Measurements from ENCODE around the gene GOSR2.

The GOSR2 gene

DNA sequence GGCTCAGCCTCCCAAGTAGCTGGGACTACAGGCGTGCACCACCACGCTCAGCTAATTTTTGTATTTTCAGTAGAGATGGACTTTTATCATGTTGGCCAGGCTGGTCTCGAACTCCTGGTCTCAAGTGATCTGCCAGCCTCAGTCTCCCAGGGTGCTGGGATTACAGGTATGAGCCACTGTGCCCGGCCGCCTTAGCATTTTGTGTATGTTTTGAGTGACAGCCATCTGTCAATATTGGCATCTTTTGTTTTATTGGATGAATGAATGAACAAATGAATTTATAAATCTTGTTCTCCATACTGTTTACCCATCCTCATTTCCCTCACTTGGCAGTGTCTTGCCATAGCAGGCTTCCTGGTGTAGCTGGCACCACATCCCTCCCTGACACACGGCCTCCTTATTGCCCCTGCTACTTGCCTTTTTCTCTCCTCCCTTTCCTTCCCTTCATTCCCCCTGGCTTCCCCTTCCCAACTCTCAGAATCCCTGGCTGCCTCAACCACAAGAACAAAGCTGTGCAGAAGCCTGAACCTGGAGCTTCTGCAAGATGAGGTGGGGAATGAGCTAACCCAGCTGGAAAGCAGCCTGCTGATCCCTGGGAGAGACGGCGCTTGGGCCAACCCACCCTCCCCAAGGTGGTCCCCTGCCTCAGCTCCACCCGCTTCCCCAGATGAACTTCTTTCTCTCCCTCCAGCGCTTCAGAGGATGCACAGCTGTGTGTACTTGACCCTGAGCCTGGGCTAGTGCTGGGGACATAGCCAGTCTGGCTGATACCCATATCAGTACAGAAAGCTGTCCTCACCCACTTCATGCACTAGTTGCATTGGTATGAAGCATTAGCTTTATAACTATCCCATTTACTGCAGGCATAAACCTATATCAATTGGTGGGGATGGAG, 37.3 kb upstream of the GOSR2 start:
- no peak overlapping the region for H3K4me3 ChIP-seq (replicated peaks; ENCODE audit: low read depth, low read length)
- TF ChIP-seq, protein P1, sequence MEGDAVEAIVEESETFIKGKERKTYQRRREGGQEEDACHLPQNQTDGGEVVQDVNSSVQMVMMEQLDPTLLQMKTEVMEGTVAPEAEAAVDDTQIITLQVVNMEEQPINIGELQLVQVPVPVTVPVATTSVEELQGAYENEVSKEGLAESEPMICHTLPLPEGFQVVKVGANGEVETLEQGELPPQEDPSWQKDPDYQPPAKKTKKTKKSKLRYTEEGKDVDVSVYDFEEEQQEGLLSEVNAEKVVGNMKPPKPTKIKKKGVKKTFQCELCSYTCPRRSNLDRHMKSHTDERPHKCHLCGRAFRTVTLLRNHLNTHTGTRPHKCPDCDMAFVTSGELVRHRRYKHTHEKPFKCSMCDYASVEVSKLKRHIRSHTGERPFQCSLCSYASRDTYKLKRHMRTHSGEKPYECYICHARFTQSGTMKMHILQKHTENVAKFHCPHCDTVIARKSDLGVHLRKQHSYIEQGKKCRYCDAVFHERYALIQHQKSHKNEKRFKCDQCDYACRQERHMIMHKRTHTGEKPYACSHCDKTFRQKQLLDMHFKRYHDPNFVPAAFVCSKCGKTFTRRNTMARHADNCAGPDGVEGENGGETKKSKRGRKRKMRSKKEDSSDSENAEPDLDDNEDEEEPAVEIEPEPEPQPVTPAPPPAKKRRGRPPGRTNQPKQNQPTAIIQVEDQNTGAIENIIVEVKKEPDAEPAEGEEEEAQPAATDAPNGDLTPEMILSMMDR (IDR thresholded peaks at IDR 0.05; ENCODE audit: low read depth, low read length, missing control alignments), result no peak
- no peak for DNase-seq (ENCODE audit: extremely low read depth, low read depth)

DNA sequence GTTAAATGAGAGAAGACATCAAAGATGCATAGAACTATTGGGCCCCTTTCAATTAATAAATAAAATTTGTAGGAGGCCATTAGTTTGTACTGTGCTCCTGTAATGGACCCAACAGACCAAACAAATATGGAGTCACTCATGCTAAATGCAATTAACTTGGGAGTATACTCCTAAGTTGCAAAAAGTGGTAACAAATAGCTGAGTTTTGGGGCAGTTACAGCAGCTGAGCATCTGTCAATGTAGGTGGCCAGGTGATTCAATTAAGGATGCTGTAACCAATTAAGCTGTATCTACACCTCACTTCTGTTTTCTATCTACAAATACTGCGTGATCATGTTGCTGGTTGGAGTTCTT, 36.7 kb upstream of the GOSR2 start:
- H3K4me3 ChIP-seq (replicated peaks; ENCODE audit: low read depth, low read length), result no peak overlapping the region
- DNase-seq (ENCODE audit: extremely low read depth, low read depth), result no peak
- TF ChIP-seq, protein P1 (IDR thresholded peaks at IDR 0.05; ENCODE audit: low read depth, low read length, missing control alignments), result no peak

DNA sequence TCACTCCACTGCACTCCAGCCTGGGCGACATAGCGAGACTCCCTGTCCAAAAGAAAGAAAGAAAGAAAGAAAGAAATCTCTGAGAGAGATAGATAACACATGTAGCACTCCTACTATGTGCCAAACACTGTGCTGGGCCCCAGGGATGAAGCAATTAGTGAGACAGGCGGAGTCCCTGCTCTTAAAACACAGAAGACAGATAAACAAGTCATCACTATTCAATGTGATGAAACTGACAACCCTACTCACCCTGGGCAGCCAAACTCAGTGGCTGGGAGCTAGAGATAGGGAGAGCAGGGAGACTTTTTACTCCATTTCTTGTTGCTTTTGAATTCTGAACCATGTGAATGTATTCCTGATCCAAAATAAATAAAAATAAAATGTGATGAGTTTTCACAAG, 35.2 kb upstream of the GOSR2 start:
- TF ChIP-seq, protein P1 (IDR thresholded peaks at IDR 0.05; ENCODE audit: low read depth, low read length, missing control alignments), result no peak
- no peak for DNase-seq (ENCODE audit: extremely low read depth, low read depth)

DNA sequence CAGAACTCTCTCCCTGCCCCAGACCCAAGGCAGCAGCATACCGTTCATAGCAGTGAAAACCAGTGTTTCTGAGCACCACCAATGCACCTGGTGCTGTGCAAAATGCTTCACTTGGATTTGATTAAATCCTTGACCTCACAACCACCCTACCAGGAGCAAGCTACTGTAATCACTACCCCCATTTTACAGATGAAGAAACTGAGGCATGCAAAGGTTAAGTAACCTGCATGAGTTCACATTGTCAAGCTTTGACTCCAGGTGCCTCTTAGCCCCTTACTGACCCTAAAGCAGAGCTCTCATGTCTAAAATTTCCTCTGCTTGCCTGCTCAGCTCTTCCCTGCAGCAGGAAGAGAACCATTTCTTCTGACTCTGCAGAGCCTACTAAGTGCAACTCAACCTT, 34.2 kb upstream of the GOSR2 start:
- DNase-seq (ENCODE audit: extremely low read depth, low read depth), result no peak
- TF ChIP-seq, protein P1 (IDR thresholded peaks at IDR 0.05; ENCODE audit: low read depth, low read length, missing control alignments), result no peak
- no peak overlapping the region for H3K4me3 ChIP-seq (replicated peaks; ENCODE audit: low read depth, low read length)

More for the DNA sequence above, 35.2 kb upstream of the GOSR2 start:
- H3K4me3 ChIP-seq (replicated peaks; ENCODE audit: low read depth, low read length), result no peak overlapping the region

DNA sequence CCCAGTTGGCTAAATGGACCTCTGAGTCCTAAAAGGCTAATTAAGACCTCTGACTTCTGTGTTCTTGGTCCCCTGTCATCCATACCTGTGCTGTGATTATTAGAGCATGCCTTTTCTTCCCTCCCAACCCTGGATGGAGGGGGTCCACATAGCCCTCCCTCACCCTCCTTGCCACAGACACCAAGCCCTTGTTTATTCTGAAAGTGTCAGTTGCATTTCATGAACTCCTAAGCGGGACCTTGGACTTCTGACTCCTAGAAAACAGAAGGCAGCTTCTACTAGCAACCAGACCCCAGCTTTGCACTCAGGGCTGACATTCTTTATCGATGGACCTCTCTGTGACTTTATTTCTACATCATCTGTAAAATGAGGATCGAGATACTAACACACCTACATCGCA, 33.4 kb upstream of the GOSR2 start:
- DNase-seq (ENCODE audit: extremely low read depth, low read depth), result no peak
- H3K4me3 ChIP-seq (replicated peaks; ENCODE audit: low read depth, low read length), result no peak overlapping the region
- TF ChIP-seq, protein P1 (IDR thresholded peaks at IDR 0.05; ENCODE audit: low read depth, low read length, missing control alignments), result no peak

DNA sequence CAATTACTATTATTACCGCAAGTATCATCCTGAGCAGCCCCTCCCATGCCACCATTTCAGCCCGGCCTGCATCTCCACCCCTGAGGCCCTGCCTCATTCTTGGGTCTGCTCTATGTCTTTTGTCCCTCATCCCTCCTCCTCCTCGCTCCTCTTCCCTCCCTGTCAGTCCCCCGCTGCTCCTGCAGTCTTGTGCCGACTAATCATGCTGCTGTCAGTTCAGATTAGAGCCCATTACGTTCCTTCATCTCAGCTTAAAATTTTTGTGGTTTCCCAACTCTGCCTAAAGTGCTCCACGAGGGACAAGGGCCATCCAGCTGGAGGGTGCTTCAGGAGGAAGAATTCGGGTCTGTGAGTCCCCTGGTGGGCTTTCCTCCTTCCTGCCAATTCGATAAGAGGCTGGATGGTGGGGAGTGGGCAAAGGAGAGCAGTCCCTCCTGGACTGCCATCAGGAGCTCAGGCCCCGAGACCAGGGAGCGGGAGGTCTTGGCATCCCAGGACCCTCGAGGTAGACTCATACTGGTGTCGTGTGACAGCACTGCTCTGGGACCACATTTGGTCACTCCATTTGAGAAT, 32.9 kb upstream of the GOSR2 start:
- TF ChIP-seq, protein P1 (IDR thresholded peaks at IDR 0.05; ENCODE audit: low read depth, low read length, missing control alignments), result no peak
- H3K4me3 ChIP-seq (replicated peaks; ENCODE audit: low read depth, low read length), result no peak overlapping the region
- no peak for DNase-seq (ENCODE audit: extremely low read depth, low read depth)

All from HFF-Myc (cell line).